Fibroblast of mammary gland (primary cell): Measurements from ENCODE around the gene P2RX5.

ENCODE experiments used
- DNase-seq: peaks from one replicate; pipeline ENCODE4 v3.0.0-alpha.2; 2010; ENCODE audit warnings: low read depth
- H3K4me3 ChIP-seq: 2 replicates; pipeline ENCODE4 v1.5.1; 2011; ENCODE audit warnings: low read depth, mild to moderate bottlenecking, low read length, moderate library complexity; ENCODE audit not compliant: control insufficient read depth
- TF ChIP-seq, protein P1 (sequence below): conservative IDR thresholded peaks from 2 replicates; pipeline ENCODE4 v1.5.1; 2011; ENCODE audit warnings: low read depth, low read length, inconsistent platforms; ENCODE audit not compliant: control insufficient read depth, insufficient read depth

P2RX5 gene

DNA sequence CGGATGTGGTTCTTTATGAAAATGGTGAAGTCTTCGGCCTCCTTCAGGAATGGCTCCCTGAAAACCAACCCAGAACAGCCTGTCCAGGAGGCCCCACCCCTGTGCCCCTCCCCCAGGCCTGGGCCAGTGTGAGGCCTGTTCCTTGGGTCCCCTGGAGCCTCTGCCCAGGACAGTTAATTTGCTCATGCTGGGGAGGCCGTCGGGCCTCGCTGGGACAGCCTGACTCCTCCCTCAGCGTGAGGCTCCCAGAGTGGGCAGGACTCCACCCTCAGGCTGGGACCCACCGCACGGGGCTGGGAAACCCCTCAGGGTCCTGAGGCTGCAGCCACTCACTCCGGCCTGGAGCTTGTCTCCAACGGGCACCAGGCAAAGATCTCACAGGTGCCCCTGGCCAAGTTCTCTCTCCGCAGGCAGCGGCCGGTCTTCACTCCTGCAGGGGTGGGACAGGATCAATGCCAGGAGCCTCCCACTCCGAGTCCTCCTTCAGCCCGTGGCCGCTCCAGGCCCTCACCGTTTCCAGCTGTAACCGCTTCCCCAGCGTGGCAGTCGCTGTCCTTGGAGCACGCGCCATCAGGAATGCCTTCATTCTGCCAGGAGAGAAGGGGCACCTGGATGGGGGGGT, 5.8 kb downstream of the P2RX5 start:
- no peak for DNase-seq
- no peak overlapping the region for H3K4me3 ChIP-seq
- TF ChIP-seq, protein P1, sequence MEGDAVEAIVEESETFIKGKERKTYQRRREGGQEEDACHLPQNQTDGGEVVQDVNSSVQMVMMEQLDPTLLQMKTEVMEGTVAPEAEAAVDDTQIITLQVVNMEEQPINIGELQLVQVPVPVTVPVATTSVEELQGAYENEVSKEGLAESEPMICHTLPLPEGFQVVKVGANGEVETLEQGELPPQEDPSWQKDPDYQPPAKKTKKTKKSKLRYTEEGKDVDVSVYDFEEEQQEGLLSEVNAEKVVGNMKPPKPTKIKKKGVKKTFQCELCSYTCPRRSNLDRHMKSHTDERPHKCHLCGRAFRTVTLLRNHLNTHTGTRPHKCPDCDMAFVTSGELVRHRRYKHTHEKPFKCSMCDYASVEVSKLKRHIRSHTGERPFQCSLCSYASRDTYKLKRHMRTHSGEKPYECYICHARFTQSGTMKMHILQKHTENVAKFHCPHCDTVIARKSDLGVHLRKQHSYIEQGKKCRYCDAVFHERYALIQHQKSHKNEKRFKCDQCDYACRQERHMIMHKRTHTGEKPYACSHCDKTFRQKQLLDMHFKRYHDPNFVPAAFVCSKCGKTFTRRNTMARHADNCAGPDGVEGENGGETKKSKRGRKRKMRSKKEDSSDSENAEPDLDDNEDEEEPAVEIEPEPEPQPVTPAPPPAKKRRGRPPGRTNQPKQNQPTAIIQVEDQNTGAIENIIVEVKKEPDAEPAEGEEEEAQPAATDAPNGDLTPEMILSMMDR, result no peak

DNA sequence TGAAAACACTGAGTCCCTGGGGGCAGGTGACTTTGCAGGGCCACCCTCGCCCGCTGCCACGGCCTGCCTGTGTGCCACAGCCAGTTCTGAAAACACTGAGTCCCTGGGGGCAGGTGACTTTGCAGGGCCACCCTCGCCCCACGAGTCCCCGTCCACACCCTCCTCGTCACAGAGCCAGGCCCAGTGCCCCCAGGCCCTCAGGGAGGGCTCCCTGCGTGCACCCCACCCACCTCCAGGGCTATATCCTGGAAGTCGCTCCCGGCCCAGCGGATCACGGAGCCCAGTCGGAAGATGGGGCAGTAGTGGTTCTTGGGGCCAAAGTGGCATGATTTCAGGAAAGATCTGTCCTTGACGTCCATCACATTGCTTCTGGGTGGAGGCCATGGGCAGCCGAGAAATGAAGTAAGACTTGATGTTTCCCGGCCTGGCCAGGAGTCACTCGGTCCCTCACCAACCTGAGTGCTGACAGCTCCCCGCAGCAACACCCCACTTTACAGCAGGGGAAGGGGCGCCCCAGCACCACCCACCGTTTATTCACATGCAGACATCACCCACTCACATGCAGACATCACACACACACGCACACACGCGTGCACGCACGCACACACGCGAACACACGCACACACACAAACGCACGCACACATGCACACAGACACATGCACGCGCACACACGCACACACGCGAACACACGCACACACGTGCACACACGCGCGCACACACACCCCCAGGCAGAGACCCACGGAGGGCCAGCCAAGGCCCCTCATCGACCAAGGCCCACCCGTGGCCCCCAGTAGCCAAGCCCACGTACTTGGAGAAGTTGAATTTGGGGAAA, 6.5 kb downstream of the P2RX5 start:
- TF ChIP-seq, protein P1, result no peak
- H3K4me3 ChIP-seq, result no peak overlapping the region
- no peak for DNase-seq

DNA sequence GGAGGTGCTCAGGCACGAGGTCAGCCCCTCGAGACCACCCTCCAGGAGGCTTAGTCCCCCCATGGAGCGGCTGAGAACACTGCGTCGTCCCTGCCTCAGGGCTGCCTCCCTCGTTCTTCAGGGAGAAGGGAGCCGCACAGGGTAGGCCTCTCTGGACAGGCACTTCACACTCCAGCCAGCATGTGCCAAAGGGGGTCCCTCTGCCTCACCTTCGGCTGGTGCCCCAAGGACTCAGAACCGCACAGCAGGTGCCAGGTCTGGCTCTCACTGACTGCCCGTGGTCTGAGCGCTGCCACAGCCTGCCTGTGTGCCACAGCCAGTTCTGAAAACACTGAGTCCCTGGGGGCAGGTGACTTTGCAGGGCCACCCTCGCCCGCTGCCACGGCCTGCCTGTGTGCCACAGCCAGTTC, 7.1 kb downstream of the P2RX5 start:
- no peak for DNase-seq
- H3K4me3 ChIP-seq, result no peak overlapping the region
- TF ChIP-seq, protein P1, result no peak

DNA sequence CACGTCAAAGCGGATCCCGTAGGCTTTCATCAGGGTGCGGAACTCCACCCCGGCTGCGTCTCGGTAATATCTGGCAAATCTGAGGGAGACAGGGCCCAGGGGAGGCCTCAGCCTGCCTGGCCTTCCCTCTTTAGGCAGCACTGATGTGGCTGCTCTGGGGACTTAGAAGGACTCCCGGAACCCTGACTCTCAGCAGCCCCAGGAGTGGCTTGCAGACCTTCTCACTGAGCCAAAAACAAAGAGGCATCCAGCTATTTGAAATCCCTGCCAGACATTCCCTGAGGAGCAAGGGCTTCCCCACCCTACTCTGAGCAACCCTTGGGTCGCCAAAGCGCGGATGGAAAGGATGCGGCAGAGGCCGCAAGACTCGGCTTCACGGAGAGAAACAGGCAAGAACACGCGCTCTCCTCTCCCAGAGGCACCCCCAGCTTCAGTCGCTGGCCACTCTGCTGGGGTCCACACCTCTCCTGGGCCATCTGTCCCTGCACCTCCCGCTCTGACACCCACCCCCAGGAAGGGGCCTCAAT, 7.9 kb downstream of the P2RX5 start:
- H3K4me3 ChIP-seq, result no peak overlapping the region
- TF ChIP-seq, protein P1, result no peak
- no peak for DNase-seq

DNA sequence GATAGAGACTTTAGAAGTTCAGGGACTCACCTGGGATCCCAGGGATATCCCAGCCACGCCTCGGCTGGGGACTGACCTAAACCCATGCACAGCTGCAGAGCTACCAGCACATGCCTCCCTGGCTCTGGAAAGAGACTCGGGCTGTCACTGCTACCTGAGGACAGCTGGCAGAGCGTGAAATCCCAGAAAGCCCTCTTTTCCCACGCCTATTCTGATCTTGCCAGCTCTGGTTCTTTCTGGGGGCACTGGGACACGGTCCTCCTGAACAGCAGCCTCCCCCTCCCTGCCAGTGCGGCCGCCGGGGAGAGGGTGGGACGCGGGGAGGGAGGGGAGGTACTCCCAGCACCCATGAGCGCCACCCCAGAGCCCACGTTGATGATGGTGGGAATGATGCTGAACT, 10.8 kb downstream of the P2RX5 start:
- DNase-seq, result no peak
- H3K4me3 ChIP-seq, result no peak overlapping the region
- TF ChIP-seq, protein P1, result no peak

DNA sequence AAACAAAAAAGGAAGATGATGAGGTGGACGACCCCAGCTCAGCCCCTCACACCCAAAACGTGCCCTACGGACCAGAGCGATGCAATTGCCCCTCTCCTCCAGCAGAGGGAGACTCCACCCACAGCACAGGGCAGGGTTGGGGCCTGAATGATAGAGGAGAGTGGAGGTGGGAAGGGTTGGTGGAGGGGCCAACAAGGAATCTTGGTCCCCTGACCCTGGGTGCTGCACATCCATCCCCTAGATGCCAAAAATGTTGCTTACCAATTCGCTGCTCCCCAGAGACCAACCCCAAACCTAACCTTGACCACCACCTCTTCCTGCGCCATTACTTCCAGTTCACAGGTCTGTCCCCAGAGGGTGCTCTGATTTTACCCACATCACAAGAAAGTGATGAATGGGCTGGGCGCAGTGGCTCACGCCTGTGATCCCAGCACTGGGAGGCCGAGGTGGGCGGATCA, 12.9 kb downstream of the P2RX5 start:
- DNase-seq, result peak; percentile 19

More for the DNA sequence above, 12.9 kb downstream of the P2RX5 start:
- TF ChIP-seq, protein P1, result peak; percentile 98
- H3K4me3 ChIP-seq, result no peak overlapping the region
